Measurements from ENCODE around the gene PLD4. TPM values are rescaled to one million over a fixed set of nuclear protein-coding genes. Genes with fewer than 3 reads are reported as not detected.

The PLD4 gene
- total and polyA plus RNA-seq, 2 experiments from 2014 or later = not detected

DNA sequence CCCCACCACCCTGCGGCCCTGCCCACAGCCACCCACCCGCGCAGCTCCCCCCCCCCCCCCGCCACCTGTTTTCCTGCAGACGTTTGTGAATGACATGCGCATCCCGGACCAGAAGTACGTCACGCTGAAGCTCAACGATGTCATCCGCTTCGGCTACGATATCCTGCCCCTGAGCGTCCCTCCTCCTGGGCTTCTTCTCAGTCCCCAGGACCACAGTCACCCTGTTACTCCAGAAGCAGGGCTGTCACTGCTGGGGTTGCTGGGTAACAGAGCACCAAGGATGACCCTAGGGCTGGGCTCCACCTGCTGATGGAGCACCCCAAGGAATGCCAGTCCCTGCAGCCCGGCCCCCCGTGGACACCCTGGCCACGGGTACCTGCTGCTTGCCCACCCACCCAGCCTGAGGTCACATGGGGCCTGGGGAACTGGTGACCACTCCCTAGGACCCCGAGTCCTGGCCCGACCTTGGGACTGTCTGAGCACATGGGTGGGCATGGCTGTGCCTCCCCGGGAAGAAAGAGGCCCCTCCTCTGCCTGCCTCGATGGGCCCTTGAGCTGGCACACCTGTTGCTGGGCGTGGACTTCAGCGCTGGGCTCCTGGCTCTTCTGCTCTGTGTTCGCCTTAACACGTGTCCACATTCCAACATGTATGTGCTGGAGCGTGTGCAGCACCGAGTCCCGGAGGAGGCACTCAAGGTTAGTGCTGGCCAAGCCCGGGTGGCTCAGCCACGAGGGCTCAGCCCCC is 46.7 kb upstream of the PLD4 start:
- no peak for DNase-seq (ENCODE audit: low spot score)
- H3K4me3 Mint-ChIP-seq = no peak overlapping the region
- Histone ChIP-seq H3K4me1 (ENCODE audit: insufficient read depth) (no peaks in the 10 kb centered on the region; the same call in 1 of the 2 replicates), H3K4me3 (no peak overlapping the region), H3F3A (replicated peaks; ENCODE audit: low read depth) (no peaks in the 10 kb centered on the region), H3K79me2 (replicated peaks; ENCODE audit: insufficient read depth) (peaks cover 6% of the 10 kb centered on the region; the same call in 1 of the 2 replicates), H4K20me1 (replicated peaks; ENCODE audit: insufficient read depth) (no peaks in the 10 kb centered on the region; the same call in 1 of the 2 replicates), H2AFZ (no peak overlapping the region), H3K27me3 (ENCODE audit: insufficient read depth) (no peaks in the 10 kb centered on the region), H3K36me3 (ENCODE audit: insufficient read depth) (no peaks in the 10 kb centered on the region), H3K9me2 (ENCODE audit: insufficient read depth) (no peaks in the 10 kb centered on the region), H3K4me2 (no peak overlapping the region), H3K27ac (ENCODE audit: low read depth) (no peak overlapping the region)
- peaks cover 4% of the 10 kb centered on the region for H3K27me3 Mint-ChIP-seq (ENCODE audit: insufficient read depth, low read depth, poor library complexity)
- no peaks in the 10 kb centered on the region for H3K9me3 Mint-ChIP-seq
- ATAC-seq = no peak
- peaks cover 11% of the 10 kb centered on the region; the same call in 2 of the 3 replicates for H3K4me1 Mint-ChIP-seq
- H3K36me3 Mint-ChIP-seq (ENCODE audit: low read depth) = peaks cover 8% of the 10 kb centered on the region; the same call in 1 of the 3 replicates
- no peak for TF ChIP-seq NANOG (IDR thresholded peaks at IDR 0.05; ENCODE audit: borderline replicate concordance)
- no peak for TF ChIP-seq POLR2AphosphoS5 (IDR thresholded peaks at IDR 0.05; ENCODE audit: low read depth)
- TF ChIP-seq, protein P1, sequence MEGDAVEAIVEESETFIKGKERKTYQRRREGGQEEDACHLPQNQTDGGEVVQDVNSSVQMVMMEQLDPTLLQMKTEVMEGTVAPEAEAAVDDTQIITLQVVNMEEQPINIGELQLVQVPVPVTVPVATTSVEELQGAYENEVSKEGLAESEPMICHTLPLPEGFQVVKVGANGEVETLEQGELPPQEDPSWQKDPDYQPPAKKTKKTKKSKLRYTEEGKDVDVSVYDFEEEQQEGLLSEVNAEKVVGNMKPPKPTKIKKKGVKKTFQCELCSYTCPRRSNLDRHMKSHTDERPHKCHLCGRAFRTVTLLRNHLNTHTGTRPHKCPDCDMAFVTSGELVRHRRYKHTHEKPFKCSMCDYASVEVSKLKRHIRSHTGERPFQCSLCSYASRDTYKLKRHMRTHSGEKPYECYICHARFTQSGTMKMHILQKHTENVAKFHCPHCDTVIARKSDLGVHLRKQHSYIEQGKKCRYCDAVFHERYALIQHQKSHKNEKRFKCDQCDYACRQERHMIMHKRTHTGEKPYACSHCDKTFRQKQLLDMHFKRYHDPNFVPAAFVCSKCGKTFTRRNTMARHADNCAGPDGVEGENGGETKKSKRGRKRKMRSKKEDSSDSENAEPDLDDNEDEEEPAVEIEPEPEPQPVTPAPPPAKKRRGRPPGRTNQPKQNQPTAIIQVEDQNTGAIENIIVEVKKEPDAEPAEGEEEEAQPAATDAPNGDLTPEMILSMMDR (conservative IDR thresholded peaks at IDR 0.05; ENCODE audit: low read depth in 2 of 2) = no peak
- TF ChIP-seq, protein P2, sequence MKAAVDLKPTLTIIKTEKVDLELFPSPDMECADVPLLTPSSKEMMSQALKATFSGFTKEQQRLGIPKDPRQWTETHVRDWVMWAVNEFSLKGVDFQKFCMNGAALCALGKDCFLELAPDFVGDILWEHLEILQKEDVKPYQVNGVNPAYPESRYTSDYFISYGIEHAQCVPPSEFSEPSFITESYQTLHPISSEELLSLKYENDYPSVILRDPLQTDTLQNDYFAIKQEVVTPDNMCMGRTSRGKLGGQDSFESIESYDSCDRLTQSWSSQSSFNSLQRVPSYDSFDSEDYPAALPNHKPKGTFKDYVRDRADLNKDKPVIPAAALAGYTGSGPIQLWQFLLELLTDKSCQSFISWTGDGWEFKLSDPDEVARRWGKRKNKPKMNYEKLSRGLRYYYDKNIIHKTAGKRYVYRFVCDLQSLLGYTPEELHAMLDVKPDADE (IDR thresholded peaks at IDR 0.05) = no peak
- TF ChIP-seq, protein P3, sequence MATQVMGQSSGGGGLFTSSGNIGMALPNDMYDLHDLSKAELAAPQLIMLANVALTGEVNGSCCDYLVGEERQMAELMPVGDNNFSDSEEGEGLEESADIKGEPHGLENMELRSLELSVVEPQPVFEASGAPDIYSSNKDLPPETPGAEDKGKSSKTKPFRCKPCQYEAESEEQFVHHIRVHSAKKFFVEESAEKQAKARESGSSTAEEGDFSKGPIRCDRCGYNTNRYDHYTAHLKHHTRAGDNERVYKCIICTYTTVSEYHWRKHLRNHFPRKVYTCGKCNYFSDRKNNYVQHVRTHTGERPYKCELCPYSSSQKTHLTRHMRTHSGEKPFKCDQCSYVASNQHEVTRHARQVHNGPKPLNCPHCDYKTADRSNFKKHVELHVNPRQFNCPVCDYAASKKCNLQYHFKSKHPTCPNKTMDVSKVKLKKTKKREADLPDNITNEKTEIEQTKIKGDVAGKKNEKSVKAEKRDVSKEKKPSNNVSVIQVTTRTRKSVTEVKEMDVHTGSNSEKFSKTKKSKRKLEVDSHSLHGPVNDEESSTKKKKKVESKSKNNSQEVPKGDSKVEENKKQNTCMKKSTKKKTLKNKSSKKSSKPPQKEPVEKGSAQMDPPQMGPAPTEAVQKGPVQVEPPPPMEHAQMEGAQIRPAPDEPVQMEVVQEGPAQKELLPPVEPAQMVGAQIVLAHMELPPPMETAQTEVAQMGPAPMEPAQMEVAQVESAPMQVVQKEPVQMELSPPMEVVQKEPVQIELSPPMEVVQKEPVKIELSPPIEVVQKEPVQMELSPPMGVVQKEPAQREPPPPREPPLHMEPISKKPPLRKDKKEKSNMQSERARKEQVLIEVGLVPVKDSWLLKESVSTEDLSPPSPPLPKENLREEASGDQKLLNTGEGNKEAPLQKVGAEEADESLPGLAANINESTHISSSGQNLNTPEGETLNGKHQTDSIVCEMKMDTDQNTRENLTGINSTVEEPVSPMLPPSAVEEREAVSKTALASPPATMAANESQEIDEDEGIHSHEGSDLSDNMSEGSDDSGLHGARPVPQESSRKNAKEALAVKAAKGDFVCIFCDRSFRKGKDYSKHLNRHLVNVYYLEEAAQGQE (IDR thresholded peaks at IDR 0.05; ENCODE audit: unreplicated experiment) = no peak
- TF ChIP-seq EZH2 (IDR thresholded peaks at IDR 0.05; ENCODE audit: low read depth, unreplicated experiment) = no peak
- TF ChIP-seq ZNF114 (CRISPR knock-in tag; IDR thresholded peaks at IDR 0.05) = no peak
- TF ChIP-seq EZH2phosphoT487 (IDR thresholded peaks at IDR 0.05; ENCODE audit: unreplicated experiment) = no peak
- no peak for TF ChIP-seq JUNB (IDR thresholded peaks at IDR 0.05; ENCODE audit: unreplicated experiment)
- TF ChIP-seq, protein P4, sequence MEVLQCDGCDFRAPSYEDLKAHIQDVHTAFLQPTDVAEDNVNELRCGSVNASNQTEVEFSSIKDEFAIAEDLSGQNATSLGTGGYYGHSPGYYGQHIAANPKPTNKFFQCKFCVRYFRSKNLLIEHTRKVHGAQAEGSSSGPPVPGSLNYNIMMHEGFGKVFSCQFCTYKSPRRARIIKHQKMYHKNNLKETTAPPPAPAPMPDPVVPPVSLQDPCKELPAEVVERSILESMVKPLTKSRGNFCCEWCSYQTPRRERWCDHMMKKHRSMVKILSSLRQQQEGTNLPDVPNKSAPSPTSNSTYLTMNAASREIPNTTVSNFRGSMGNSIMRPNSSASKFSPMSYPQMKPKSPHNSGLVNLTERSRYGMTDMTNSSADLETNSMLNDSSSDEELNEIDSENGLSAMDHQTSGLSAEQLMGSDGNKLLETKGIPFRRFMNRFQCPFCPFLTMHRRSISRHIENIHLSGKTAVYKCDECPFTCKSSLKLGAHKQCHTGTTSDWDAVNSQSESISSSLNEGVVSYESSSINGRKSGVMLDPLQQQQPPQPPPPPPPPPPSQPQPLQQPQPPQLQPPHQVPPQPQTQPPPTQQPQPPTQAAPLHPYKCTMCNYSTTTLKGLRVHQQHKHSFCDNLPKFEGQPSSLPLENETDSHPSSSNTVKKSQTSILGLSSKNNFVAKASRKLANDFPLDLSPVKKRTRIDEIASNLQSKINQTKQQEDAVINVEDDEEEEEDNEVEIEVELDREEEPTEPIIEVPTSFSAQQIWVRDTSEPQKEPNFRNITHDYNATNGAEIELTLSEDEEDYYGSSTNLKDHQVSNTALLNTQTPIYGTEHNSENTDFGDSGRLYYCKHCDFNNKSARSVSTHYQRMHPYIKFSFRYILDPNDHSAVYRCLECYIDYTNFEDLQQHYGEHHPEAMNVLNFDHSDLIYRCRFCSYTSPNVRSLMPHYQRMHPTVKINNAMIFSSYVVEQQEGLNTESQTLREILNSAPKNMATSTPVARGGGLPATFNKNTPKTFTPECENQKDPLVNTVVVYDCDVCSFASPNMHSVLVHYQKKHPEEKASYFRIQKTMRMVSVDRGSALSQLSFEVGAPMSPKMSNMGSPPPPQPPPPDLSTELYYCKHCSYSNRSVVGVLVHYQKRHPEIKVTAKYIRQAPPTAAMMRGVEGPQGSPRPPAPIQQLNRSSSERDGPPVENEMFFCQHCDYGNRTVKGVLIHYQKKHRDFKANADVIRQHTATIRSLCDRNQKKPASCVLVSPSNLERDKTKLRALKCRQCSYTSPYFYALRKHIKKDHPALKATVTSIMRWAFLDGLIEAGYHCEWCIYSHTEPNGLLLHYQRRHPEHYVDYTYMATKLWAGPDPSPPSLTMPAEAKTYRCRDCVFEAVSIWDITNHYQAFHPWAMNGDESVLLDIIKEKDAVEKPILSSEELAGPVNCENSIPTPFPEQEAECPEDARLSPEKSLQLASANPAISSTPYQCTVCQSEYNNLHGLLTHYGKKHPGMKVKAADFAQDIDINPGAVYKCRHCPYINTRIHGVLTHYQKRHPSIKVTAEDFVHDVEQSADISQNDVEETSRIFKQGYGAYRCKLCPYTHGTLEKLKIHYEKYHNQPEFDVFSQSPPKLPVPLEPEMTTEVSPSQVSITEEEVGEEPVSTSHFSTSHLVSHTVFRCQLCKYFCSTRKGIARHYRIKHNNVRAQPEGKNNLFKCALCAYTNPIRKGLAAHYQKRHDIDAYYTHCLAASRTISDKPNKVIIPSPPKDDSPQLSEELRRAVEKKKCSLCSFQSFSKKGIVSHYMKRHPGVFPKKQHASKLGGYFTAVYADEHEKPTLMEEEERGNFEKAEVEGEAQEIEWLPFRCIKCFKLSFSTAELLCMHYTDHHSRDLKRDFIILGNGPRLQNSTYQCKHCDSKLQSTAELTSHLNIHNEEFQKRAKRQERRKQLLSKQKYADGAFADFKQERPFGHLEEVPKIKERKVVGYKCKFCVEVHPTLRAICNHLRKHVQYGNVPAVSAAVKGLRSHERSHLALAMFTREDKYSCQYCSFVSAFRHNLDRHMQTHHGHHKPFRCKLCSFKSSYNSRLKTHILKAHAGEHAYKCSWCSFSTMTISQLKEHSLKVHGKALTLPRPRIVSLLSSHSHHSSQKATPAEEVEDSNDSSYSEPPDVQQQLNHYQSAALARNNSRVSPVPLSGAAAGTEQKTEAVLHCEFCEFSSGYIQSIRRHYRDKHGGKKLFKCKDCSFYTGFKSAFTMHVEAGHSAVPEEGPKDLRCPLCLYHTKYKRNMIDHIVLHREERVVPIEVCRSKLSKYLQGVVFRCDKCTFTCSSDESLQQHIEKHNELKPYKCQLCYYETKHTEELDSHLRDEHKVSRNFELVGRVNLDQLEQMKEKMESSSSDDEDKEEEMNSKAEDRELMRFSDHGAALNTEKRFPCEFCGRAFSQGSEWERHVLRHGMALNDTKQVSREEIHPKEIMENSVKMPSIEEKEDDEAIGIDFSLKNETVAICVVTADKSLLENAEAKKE (CRISPR knock-in tag; IDR thresholded peaks at IDR 0.05) = no peak
- no peak overlapping the region for H3K27ac Mint-ChIP-seq
